Measurements from ENCODE around the gene CYP19A1. TPM values are rescaled to one million over a fixed set of nuclear protein-coding genes. Genes with fewer than 3 reads are reported as not detected.

CYP19A1 gene
- total and polyA plus RNA-seq, 2 of the 8 experiments (the other 6 are each of a cell fraction or from before 2014, with no cell fraction given), result not detected

DNA sequence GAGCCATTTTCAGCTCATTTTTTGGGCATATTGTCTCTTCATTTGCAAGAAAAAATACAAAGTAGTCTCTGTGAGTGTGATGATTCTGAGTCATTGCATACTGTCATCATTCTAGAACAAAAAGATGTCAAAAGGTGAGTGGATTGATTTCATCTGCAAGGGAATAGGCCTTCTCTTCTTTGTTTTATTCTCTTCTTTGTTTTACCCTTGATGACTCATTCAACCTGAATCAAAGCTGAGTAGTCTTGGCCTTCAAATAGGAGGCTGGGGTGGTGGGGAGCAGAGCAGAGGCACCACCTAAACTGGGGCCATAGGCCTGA, 25.4 kb downstream of the CYP19A1 start:
- no peak overlapping the region for H2BK5ac ChIP-seq (ENCODE audit: low read depth, low read length)
- H3K18ac ChIP-seq (ENCODE audit: extremely low read depth, low read length), result no peak overlapping the region
- no peak overlapping the region for H2AFZ ChIP-seq (ENCODE audit: low read length)
- H3K9me3 ChIP-seq (ENCODE audit: insufficient read depth in 2 of 2, low read depth in 1 of 2, low read length in 1 of 2), result no peaks in the 10 kb centered on the region
- no peaks in the 10 kb centered on the region; a peak in 2 of 8 replicates for H3K36me3 ChIP-seq (ENCODE audit: control insufficient read depth in 2 of 4, insufficient read depth in 4 of 4, low read length in 3 of 4)
- H4K20me1 ChIP-seq (replicated peaks in 1 of 2; ENCODE audit: control insufficient read depth in 1 of 2, insufficient read depth in 2 of 2, low read length in 2 of 2), result no peaks in the 10 kb centered on the region
- no peak overlapping the region for H3K14ac ChIP-seq (ENCODE audit: insufficient read length)
- no peak overlapping the region for H4K91ac ChIP-seq (replicated peaks; ENCODE audit: insufficient read length, low read length)
- no peak overlapping the region for H2BK15ac ChIP-seq (ENCODE audit: low read length)
- H3K79me1 ChIP-seq (ENCODE audit: low read depth, low read length), result no peaks in the 10 kb centered on the region
- no peak for DNase-seq (ENCODE audit: low read depth in 1 of 2, low spot score in 2 of 2)
- CTCF ChIA-PET (ENCODE audit: partially characterized antibody), result interaction anchor here (0.6 to 4.3 kb wide), 9 partner anchors 11 to 150 kb away, joined by 3 to 20 read pairs (median 4); no protein-coding TSS in a partner anchor
- no peaks in the 10 kb centered on the region for H3K27me3 ChIP-seq (replicated peaks in 1 of 4; ENCODE audit: control insufficient read depth in 3 of 4, extremely low read depth in 1 of 4, insufficient read depth in 3 of 4, low read length in 3 of 4)
- no peak overlapping the region for H3K4me3 ChIP-seq (ENCODE audit: extremely low read depth in 1 of 4, insufficient read depth in 2 of 4, low read depth in 3 of 4, low read length in 4 of 4)
- POLR2A ChIA-PET (ENCODE audit: partially characterized antibody), result no interaction called here
- H3K4me1 ChIP-seq (replicated peaks in 1 of 4; ENCODE audit: control insufficient read depth in 3 of 4, insufficient read depth in 4 of 4, low read length in 3 of 4), result no peaks in the 10 kb centered on the region
- H3K9ac ChIP-seq (replicated peaks in 1 of 4; ENCODE audit: extremely low read depth in 1 of 4, low read depth in 3 of 4, low read length in 3 of 4), result no peak overlapping the region
- no peak overlapping the region for H2BK120ac ChIP-seq (replicated peaks; ENCODE audit: low read depth, low read length)
- no peak overlapping the region for H3K27ac ChIP-seq (ENCODE audit: low read depth, low read length)
- H3K23ac ChIP-seq (ENCODE audit: insufficient read length), result no peak overlapping the region
- no peak overlapping the region for H2AK5ac ChIP-seq (ENCODE audit: low read depth, low read length)
- H2BK12ac ChIP-seq (ENCODE audit: low read depth, low read length), result no peak overlapping the region
- no peak for FAIRE-seq
- no peak overlapping the region for H3K4ac ChIP-seq (replicated peaks; ENCODE audit: insufficient read length, low read depth, low read length)
- no peak overlapping the region for H3K4me2 ChIP-seq (ENCODE audit: insufficient read depth in 1 of 2, low read depth in 2 of 2, low read length in 2 of 2)
- no peak overlapping the region for H2BK20ac ChIP-seq (ENCODE audit: low read length)
- H3K23me2 ChIP-seq (ENCODE audit: low read depth, low read length), result no peaks in the 10 kb centered on the region
- no peak overlapping the region for H4K5ac ChIP-seq (ENCODE audit: insufficient read length, low read depth, low read length)
- H3K56ac ChIP-seq (replicated peaks; ENCODE audit: insufficient read length, low read depth, low read length), result no peak overlapping the region
- no peaks in the 10 kb centered on the region for H3K79me2 ChIP-seq (ENCODE audit: control insufficient read depth in 1 of 2, insufficient read depth in 2 of 2, low read length in 2 of 2)
- no peak for TF ChIP-seq RBBP5 (IDR thresholded peaks at IDR 0.05; ENCODE audit: borderline replicate concordance, low read depth, low read length)
- TF ChIP-seq TEAD4 (IDR thresholded peaks at IDR 0.05; ENCODE audit: low read depth, low read length), result no peak
- no peak for TF ChIP-seq CREB1 (IDR thresholded peaks at IDR 0.05)
- TF ChIP-seq, protein P1, sequence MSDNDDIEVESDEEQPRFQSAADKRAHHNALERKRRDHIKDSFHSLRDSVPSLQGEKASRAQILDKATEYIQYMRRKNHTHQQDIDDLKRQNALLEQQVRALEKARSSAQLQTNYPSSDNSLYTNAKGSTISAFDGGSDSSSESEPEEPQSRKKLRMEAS (IDR thresholded peaks at IDR 0.05), result no peak
- H4K8ac ChIP-seq (ENCODE audit: extremely low read depth, insufficient read depth, low read length), result no peak overlapping the region
